DND-41 (cell line): ENCODE data around the gene FGD6.

Source experiments
- ATAC-seq: fragments of 200-7000 bp; cut with Tn5 transposase; 3 replicates; pipeline ENCODE4 v1.9.1; 2021; ENCODE audit warnings: low read depth; ENCODE audit not compliant: insufficient read depth
- DNase-seq: peaks from one replicate; pipeline ENCODE4 v3.0.0-alpha.2; 2020
- H2AFZ ChIP-seq: 2 replicates; pipeline ENCODE4 v1.6.0; 2012; ENCODE audit warnings: low read depth, low read length
- H3K27ac ChIP-seq: 2 replicates; pipeline ENCODE4 v1.5.1; 2012; ENCODE audit warnings: low read length, inconsistent platforms
- H3K27me3 ChIP-seq: fragments of 200-600 bp; sonication (generic); 2 replicates; pipeline ENCODE4 v1.6.0; 2012; ENCODE audit warnings: low read length, mild to moderate bottlenecking, inconsistent platforms; ENCODE audit not compliant: insufficient read depth, poor library complexity
- H3K36me3 ChIP-seq: 2 replicates; pipeline ENCODE4 v1.5.1; 2012; ENCODE audit warnings: low read length, inconsistent platforms; ENCODE audit not compliant: insufficient read depth
- H3K4me1 ChIP-seq: 2 replicates; pipeline ENCODE4 v1.5.1; 2012; ENCODE audit warnings: mild to moderate bottlenecking, low read length; ENCODE audit not compliant: insufficient read depth
- H3K4me2 ChIP-seq: 2 replicates; pipeline ENCODE4 v1.6.0; 2012; ENCODE audit warnings: mild to moderate bottlenecking, moderate library complexity, low read length, inconsistent platforms; ENCODE audit not compliant: insufficient read depth
- H3K4me3 ChIP-seq, 2 experiments: fragments of 200-600 bp in 1 of 2; shearing (Covaris generic) in 1 of 2; 2 replicates each; pipeline ENCODE4 v1.5.1; 2012 to 2016; ENCODE audit warnings: inconsistent platforms in 2 of 2, low read length in 2 of 2, mild to moderate bottlenecking in 2 of 2, low read depth in 1 of 2, moderate library complexity in 1 of 2
- H3K79me2 ChIP-seq: 2 replicates; pipeline ENCODE4 v1.6.0; 2012; ENCODE audit warnings: low read length, inconsistent platforms; ENCODE audit not compliant: insufficient read depth
- H3K9ac ChIP-seq: 2 replicates; pipeline ENCODE4 v1.6.0; 2012; ENCODE audit warnings: low read depth, mild to moderate bottlenecking, inconsistent platforms, low read length, moderate library complexity
- H3K9me3 ChIP-seq: 2 replicates; pipeline ENCODE4 v1.5.1; 2012; ENCODE audit warnings: low read length, moderate library complexity, mild to moderate bottlenecking, inconsistent platforms; ENCODE audit not compliant: insufficient read depth, severe bottlenecking
- H4K20me1 ChIP-seq: 2 replicates; pipeline ENCODE4 v1.6.0; 2012; ENCODE audit warnings: low read length; ENCODE audit not compliant: insufficient read depth
- CTCF ChIP-seq: IDR thresholded peaks from 2 replicates; pipeline ENCODE4 v1.5.1; 2012; ENCODE audit warnings: borderline replicate concordance, low read length, moderate library complexity, mild to moderate bottlenecking; ENCODE audit not compliant: poor library complexity, severe bottlenecking; ENCODE audit errors: extremely low read depth
- EZH2 ChIP-seq: IDR thresholded peaks from 3 replicates; pipeline ENCODE4 v1.6.1; 2012; ENCODE audit warnings: borderline replicate concordance, low read depth, mild to moderate bottlenecking, moderate library complexity, low read length, inconsistent platforms; ENCODE audit not compliant: severe bottlenecking

FGD6 gene

DNA sequence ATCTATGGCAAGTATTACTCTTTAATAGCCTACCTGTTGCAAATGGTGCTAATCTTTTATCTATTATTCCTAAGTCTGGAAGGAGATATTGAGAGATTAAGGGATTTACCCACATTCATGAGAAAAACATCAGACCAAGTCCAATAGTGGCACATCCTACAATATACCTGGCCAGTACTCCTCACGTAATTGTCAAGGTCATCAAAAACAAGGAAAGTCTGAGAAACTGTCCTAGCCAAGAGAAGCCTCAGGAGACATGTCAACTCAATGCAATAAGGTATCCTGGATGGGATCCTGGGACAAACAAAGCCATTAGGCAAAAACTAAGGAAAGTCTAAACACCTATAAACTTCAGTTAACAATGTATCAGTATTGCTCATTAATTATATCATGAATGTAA lies 156.3 kb downstream of the FGD6 start:
- no peak overlapping the region for H2AFZ ChIP-seq
- no peak overlapping the region for H3K4me2 ChIP-seq
- H3K9ac ChIP-seq = no peak overlapping the region
- peaks cover 91% of the 10 kb centered on the region for H3K36me3 ChIP-seq
- H3K4me3 ChIP-seq = no peak overlapping the region
- no peak overlapping the region for H3K27ac ChIP-seq
- H3K27me3 ChIP-seq = no peaks in the 10 kb centered on the region
- H4K20me1 ChIP-seq = no peaks in the 10 kb centered on the region; the same call in 1 of the 2 replicates
- TF ChIP-seq CTCF (no peak), EZH2 (no peak)
- ATAC-seq = no peak
- H3K9me3 ChIP-seq = no peaks in the 10 kb centered on the region
- peaks cover under 1% of the 10 kb centered on the region; the same call in 1 of the 2 replicates for H3K79me2 ChIP-seq
- H3K4me1 ChIP-seq = no peaks in the 10 kb centered on the region
- no peak for DNase-seq

- TF ChIP-seq EZH2 = no peak
- no peak for TF ChIP-seq CTCF
- H3K4me2 ChIP-seq = no peak overlapping the region
- H3K79me2 ChIP-seq = no peaks in the 10 kb centered on the region; the same call in 1 of the 2 replicates
- H3K9ac ChIP-seq = no peak overlapping the region
- no peaks in the 10 kb centered on the region for H3K4me1 ChIP-seq
- no peak overlapping the region for H2AFZ ChIP-seq
- H3K36me3 ChIP-seq = peaks cover 94% of the 10 kb centered on the region
- no peak overlapping the region for H3K27ac ChIP-seq
- no peaks in the 10 kb centered on the region for H3K9me3 ChIP-seq
- DNase-seq (no peak), ATAC-seq (no peak)
- no peaks in the 10 kb centered on the region for H3K27me3 ChIP-seq
- no peaks in the 10 kb centered on the region; the same call in 1 of the 2 replicates for H4K20me1 ChIP-seq
- H3K4me3 ChIP-seq = no peak overlapping the region
Measured at GRCh38 chr12:95059984-95060383, 157.3 kb downstream of the FGD6 start.

DNA sequence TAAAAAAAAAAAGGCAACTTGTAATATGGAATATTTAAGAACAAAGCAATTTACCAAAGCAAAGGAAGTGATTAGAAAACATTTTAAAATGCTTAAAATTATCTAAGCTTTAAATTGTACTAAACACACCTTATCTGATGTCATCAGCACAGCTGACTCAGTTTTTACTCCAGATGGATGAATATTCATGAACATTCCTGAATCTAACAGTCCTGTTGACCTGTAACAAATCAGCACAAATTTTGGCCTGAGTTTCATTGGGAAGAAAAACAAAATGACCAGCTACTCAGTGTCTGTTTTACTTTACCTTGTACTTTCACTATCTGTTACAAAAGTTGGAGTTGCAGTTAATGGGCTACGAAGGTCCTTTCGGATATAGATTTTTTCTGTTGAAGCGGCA lies 159.8 kb downstream of the FGD6 start:
- no peaks in the 10 kb centered on the region for H3K79me2 ChIP-seq
- H2AFZ ChIP-seq = no peak overlapping the region
- ATAC-seq (no peak), DNase-seq (no peak)
- H3K4me1 ChIP-seq = no peaks in the 10 kb centered on the region
- H3K9ac ChIP-seq = no peak overlapping the region
- no peak overlapping the region for H3K4me2 ChIP-seq
- H3K36me3 ChIP-seq = peaks cover 87% of the 10 kb centered on the region
- H3K27ac ChIP-seq = no peak overlapping the region
- H4K20me1 ChIP-seq = no peaks in the 10 kb centered on the region
- TF ChIP-seq CTCF (no peak), EZH2 (no peak)
- H3K4me3 ChIP-seq = no peak overlapping the region
- H3K9me3 ChIP-seq = no peaks in the 10 kb centered on the region
- H3K27me3 ChIP-seq = no peaks in the 10 kb centered on the region

DNA sequence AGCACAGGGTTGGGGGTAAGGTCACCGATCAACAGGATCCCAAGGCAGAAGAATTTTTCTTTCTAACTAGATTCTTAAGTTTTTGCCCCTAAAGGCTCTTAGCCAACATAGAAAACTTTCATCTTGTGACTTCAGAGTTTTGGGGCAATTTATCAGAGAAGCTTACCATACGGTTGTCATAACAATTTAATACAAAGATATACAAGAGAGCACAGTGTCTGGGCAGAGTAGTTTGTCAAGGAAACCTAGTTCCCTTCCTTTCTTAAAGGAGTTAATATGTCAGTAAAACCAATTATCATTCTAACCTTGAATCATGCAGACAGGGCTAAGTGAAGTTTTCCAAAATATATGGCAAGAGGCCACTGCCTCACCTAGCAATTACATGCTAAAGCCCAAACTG lies 162.2 kb downstream of the FGD6 start:
- Histone ChIP-seq H3K4me1 (no peaks in the 10 kb centered on the region), H3K27ac (no peak overlapping the region), H4K20me1 (no peaks in the 10 kb centered on the region), H3K36me3 (peaks cover 84% of the 10 kb centered on the region), H3K79me2 (no peaks in the 10 kb centered on the region), H3K4me2 (no peak overlapping the region), H3K4me3 (no peak overlapping the region), H3K9me3 (no peaks in the 10 kb centered on the region), H3K27me3 (no peaks in the 10 kb centered on the region), H3K9ac (no peak overlapping the region), H2AFZ (no peak overlapping the region)
- TF ChIP-seq CTCF (no peak), EZH2 (no peak)
- ATAC-seq = no peak
- no peak for DNase-seq
